ENCODE data around the gene ZNF485.

GRCh38 chr10:43598446-43598845, 7.8 kb upstream of the ZNF485 start:
- TF ChIP-seq CTCF (IDR thresholded peaks at IDR 0.05; ENCODE audit: insufficient read depth, low read length, poor library complexity, severe bottlenecking) (no peak), EZH2phosphoT487 (conservative IDR thresholded peaks at IDR 0.05; ENCODE audit: low read length) (no peak)
